Skeletal muscle cell (primary cell): Measurements from ENCODE around the gene ALDOA.

Experiments used
- DNase-seq: peaks from one replicate; pipeline ENCODE4 v3.0.0-alpha.2; 2010; ENCODE audit warnings: low read depth
- H3K4me3 ChIP-seq: 2 replicates; pipeline ENCODE4 v1.5.1; 2011; ENCODE audit warnings: low read depth, mild to moderate bottlenecking, control low read depth, low read length, moderate library complexity

The ALDOA gene

DNA sequence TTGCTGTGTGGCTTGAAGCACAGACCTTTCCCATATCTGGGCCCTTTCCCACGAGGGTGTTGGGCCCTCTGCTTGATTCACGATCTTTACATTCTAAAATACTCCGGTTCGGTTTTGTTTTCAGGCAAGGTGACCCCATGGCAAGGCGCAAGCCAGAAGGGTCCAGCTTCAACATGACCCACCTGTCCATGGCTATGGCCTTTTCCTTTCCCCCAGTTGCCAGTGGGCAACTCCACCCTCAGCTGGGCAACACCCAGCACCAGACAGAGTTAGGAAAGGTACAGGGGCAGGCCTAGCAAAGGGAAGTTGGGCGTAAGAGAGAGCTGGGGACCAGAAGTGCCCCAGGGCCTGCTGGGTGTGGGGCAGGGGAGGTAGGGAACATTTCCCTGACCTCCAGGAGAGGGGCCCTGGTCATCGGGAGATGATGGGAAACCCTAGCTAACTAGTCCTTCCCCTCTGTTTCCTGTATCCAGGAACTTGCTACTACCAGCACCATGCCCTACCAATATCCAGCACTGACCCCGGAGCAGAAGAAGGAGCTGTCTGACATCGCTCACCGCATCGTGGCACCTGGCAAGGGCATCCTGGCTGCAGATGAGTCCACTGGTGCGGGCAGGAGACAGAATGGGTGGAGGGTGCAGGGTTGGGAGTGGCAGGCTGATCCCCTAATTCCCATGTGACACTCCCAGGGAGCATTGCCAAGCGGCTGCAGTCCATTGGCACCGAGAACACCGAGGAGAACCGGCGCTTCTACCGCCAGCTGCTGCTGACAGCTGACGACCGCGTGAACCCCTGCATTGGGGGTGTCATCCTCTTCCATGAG lies 1.4 kb downstream of the ALDOA start:
- DNase-seq = no peak
- peak overlapping the region; percentile 98 for H3K4me3 ChIP-seq

DNA sequence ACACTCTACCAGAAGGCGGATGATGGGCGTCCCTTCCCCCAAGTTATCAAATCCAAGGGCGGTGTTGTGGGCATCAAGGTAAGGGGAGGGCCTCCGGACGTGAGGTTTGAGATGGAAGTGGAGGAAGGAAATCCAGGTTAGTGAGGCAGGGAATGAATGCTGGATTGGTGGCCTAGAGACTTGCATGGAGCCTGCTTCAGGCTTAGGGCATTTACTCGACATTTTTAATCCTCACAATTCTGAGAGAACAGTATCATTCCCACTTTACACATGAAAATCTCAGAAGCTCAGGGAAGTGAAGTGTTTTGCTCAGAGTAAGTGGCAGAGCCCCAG lies 2.0 kb downstream of the ALDOA start:
- DNase-seq = no peak
- H3K4me3 ChIP-seq = peak overlapping the region; percentile 98

DNA sequence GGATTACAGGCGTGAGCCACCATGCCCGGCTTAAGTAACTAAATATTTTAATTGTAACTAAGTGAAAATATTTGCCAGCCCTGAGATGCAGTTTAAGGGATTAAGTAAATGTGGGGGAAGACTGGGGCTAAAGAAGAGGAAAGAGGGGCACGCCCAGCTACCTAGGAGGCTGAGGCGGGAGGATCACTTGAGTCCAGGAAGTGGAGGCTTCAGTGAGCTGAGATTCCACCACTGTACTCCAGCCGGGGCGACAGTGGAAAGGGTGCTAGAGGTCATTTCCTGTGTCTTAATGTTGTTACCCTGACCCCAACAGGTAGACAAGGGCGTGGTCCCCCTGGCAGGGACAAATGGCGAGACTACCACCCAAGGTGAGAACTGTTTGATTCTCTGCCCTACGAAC lies 2.8 kb downstream of the ALDOA start:
- peak overlapping the region; percentile 24 for H3K4me3 ChIP-seq

GRCh38 chr16:30068750-30069610 lies 3.4 kb downstream of the ALDOA start:
- peak overlapping the region; percentile 24 for H3K4me3 ChIP-seq
- DNase-seq = no peak

More for the DNA sequence above, 2.8 kb downstream of the ALDOA start:
- DNase-seq = no peak

- DNase-seq = no peak
- peak overlapping the region; percentile 17 for H3K4me3 ChIP-seq
Observed at GRCh38 chr16:30069611-30070462, 4.3 kb downstream of the ALDOA start.

DNA sequence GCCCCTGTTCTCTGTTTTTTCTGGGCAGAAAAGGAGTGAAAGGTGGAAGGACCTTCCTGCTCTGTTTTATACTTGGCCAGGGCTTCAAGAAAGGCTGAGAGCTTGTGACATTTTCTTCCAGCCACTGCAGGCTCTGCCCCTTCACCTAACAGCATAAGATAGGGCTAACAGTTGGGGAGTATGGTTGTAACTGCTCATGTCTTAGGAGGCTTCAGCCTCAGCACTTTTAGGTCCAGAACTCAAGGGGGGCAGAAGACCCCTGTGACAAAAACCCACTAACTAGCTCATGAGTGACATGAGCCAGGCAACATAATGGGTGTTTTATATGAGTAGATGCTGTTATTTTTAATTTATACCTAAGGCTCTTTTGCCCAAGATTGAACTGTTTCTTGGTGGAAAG lies 4.9 kb downstream of the ALDOA start:
- peak overlapping the region; percentile 17 for H3K4me3 ChIP-seq
- DNase-seq = no peak

GRCh38 chr16:30075503-30076275 lies 10.1 kb downstream of the ALDOA start, which contains the start of gene PPP4C:
Gene PPP4C (plus strand): TSS chr16:30075994. CDS start chr16:30076378, 384 bp downstream.
- DNase-seq = peak; percentile 56

DNA sequence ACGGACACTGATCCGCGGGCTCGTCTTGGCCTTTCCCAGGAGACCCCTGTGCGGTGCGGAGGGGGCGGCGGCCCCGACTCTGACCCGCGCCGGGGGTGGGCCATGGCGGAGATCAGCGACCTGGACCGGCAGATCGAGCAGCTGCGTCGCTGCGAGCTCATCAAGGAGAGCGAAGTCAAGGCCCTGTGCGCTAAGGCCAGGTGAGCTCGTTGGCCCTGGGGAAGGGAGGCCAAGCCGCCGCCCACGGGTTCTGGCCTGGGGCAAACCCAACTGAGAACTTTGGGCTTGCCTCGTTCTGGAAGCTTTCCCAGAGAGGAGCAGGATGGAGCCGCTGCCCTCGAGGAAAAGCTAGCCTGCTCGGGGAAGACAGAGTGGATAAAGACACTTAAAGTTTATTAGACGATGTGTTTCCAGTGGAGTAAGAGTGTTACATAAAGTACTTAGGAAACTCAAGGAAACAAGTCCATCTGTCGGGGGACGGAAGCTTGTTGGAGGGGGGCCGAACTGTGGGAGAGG lies 10.8 kb downstream of the ALDOA start:
- H3K4me3 ChIP-seq = peak overlapping the region; percentile 94

More at GRCh38 chr16:30075503-30076275, 10.1 kb downstream of the ALDOA start, which contains the start of gene PPP4C:
- H3K4me3 ChIP-seq = peak within 1 kb of the TSS; percentile 94

DNA sequence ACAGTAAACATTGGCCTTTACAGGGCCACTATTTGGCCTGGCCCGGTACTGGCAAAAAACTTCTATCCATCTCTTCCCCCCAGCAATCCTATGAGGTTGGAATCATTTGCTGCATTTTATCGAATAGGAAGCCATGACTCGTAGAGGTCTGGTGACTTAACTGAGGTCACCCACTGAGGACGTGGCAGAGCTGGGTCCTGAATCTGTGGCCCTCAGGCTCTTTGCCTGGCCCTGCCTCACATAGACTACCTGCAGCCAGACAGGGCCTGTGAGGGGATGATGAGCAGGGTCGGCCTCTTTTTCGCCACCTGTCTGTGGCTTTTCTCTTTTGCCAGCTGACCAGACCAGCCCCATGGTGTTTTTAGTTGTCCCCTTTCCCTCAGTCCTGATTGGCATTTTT lies 12.1 kb downstream of the ALDOA start:
- DNase-seq = no peak
- H3K4me3 ChIP-seq = peak overlapping the region; percentile 94

More for the DNA sequence above, 10.8 kb downstream of the ALDOA start:
- no peak for DNase-seq

DNA sequence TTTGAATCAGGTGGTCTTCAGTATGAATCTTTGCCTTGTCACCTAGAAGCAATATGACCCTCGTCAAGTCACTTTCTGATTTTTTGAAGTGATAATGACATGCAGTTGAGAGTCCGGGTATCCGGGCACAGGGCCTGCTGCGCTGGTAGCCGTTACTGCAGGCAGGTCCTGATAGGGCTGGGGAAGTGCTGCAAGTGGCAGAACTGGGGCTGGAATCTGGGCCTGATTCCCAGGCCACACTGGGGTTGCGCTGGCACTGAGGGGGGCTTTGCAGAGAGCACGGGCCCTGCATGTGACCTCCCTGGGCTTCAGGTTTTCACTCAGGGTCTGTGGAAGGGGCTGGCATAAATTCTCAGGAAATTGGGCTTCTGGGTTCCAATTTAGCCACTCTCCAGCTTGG lies 13.2 kb downstream of the ALDOA start:
- no peak overlapping the region for H3K4me3 ChIP-seq
- DNase-seq = no peak

GRCh38 chr16:30079480-30079879 lies 13.9 kb downstream of the ALDOA start:
- H3K4me3 ChIP-seq = no peak overlapping the region
- DNase-seq = no peak

- H3K4me3 ChIP-seq = no peak overlapping the region
- no peak for DNase-seq
Observed at GRCh38 chr16:30082545-30083090, 17.1 kb downstream of the ALDOA start.

DNA sequence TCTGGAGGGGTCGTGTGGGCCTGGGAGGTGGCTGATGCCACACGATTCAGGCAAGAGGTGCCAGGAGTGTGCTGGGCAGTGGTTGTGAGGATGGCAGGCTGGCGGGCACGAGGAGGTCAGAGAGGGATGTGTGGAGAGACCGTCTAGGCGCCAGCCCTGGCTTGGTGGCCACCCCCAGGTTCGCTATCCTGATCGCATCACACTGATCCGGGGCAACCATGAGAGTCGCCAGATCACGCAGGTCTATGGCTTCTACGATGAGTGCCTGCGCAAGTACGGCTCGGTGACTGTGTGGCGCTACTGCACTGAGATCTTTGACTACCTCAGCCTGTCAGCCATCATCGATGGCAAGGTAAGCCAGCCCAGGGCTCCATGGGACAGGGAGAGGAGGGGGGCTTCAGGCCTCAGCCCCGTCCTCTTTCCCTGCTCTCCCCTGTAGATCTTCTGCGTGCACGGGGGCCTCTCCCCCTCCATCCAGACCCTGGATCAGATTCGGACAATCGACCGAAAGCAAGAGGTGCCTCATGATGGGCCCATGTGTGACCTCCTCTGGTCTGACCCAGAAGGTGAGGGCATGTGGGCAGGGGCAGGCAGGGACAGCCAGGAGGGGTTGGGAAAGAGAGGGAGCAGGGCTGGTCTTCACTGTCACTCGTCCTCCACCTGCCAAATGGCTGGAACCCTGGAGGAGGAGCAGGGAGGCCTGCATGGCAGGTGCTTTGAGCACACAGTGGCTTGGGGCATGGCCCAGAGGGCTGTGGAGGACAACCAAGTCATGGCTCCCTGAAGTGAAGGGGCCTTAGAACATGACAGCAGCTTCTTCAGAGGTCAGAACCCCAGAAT lies 17.9 kb downstream of the ALDOA start:
- DNase-seq = no peak

DNA sequence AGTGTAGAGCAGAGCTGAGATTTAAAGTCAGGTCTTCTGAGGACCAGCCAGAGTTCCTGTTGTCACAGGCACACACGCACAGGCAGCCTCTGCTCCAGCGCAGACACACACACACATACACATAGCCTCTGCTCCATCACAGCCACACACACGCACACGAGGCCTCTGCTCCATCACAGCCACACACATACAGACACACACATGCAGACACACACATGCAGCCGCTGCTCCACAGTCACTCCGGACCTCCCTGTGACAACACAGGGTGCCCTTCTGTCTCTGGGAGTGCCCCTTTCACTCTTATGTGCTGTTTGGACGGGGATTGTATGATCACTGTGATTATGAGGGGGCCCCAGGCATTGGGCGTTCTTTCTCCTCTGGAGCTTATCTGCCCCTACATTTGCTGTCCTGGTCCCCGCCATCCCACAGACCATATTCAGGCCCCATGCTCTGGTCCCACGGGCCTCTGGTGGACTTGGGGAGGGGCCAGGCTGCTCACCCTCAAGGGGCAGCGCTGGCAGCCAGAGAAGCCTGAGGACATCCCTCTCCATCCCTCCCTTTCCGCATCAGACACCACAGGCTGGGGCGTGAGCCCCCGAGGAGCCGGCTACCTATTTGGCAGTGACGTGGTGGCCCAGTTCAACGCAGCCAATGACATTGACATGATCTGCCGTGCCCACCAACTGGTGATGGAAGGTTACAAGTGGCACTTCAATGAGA lies 18.7 kb downstream of the ALDOA start:
- no peak for DNase-seq
- H3K4me3 ChIP-seq = no peak overlapping the region

More for the DNA sequence above, 17.9 kb downstream of the ALDOA start:
- no peak overlapping the region for H3K4me3 ChIP-seq

DNA sequence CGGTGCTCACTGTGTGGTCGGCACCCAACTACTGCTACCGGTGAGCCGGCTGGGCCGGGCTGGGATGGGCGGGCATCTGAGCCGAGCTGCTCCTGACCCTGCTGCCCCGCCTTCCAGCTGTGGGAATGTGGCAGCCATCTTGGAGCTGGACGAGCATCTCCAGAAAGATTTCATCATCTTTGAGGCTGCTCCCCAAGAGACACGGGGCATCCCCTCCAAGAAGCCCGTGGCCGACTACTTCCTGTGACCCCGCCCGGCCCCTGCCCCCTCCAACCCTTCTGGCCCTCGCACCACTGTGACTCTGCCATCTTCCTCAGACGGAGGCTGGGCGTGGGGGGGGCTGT lies 19.2 kb downstream of the ALDOA start:
- no peak overlapping the region for H3K4me3 ChIP-seq
- no peak for DNase-seq

GRCh38 chr16:30085247-30085646 lies 19.7 kb downstream of the ALDOA start:
- DNase-seq = no peak

GRCh38 chr16:30085820-30086219 lies 20.3 kb downstream of the ALDOA start:
- no peak overlapping the region for H3K4me3 ChIP-seq
- DNase-seq = no peak

More at GRCh38 chr16:30085247-30085646, 19.7 kb downstream of the ALDOA start:
- H3K4me3 ChIP-seq = no peak overlapping the region
